IPS-18c (cell line): ENCODE results near the gene SLC35D2.
"Not testable (repeated sequence)": the region's sequence is repeated elsewhere in the genome, so short reads cannot be mapped to it uniquely, and the experiment has no call there.

Experiments used
- H3K4me3 ChIP-seq: 2 replicates; pipeline ENCODE4 v1.7.0; 2013; ENCODE audit warnings: low read depth, mild to moderate bottlenecking, low read length, moderate library complexity; ENCODE audit not compliant: insufficient read depth
- H3K9me3 ChIP-seq: one replicate; pipeline ENCODE4 v1.6.1; 2013; ENCODE audit warnings: mild to moderate bottlenecking, low read length, moderate library complexity; ENCODE audit not compliant: control insufficient read depth, insufficient read depth

The SLC35D2 gene

GRCh38 chr9:96338299-96338698 is 45.2 kb downstream of the SLC35D2 start:
- Histone ChIP-seq H3K4me3 (no peak overlapping the region), H3K9me3 (no peaks in the 10 kb centered on the region)

GRCh38 chr9:96333958-96334357 is 49.6 kb downstream of the SLC35D2 start:
- H3K4me3 ChIP-seq: no peak overlapping the region
- H3K9me3 ChIP-seq: no peaks in the 10 kb centered on the region

- H3K4me3 ChIP-seq: no peak overlapping the region
Observed at GRCh38 chr9:96331236-96331947, 52.1 kb downstream of the SLC35D2 start.

DNA sequence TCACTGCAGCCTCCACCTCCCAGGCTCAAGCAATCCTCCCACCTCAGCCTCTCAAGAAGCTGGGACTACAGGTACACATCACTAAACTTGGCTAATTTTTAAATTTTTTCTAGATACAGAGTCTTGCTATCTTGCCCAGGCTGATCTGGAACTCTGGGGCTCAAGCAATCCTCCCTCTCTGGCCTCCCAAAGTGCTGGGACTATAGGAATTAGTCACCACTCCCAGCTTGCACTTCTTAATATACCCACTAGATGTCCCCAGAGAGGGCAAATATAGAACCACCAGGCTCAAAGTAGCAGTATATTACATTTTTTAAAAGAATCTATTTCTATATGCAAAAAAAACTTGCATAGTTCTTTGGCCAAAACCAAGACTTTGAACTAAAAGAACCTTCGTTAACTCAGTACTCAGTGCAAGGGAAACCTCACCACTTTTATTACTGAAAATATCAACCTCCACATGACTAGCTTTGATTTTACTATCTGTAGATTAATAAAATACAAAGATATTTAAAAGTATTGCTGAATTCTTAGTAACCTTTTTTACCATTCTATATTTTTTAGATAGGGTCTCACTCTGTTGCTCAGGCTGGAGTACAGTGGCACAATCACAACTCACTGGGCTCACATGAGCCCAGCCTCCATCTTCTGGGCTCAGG is 55.7 kb downstream of the SLC35D2 start:
- H3K9me3 ChIP-seq: peaks cover 2% of the 10 kb centered on the region
- H3K4me3 ChIP-seq: no peak overlapping the region

More at GRCh38 chr9:96331236-96331947, 52.1 kb downstream of the SLC35D2 start:
- no peaks in the 10 kb centered on the region for H3K9me3 ChIP-seq

- Histone ChIP-seq H3K4me3 (no peak overlapping the region), H3K9me3 (peaks cover 2% of the 10 kb centered on the region)
Observed at GRCh38 chr9:96323169-96323568, 60.3 kb downstream of the SLC35D2 start.

GRCh38 chr9:96322736-96323135 is 60.8 kb downstream of the SLC35D2 start:
- not testable (repeated sequence) for H3K9me3 ChIP-seq, H3K4me3 ChIP-seq

DNA sequence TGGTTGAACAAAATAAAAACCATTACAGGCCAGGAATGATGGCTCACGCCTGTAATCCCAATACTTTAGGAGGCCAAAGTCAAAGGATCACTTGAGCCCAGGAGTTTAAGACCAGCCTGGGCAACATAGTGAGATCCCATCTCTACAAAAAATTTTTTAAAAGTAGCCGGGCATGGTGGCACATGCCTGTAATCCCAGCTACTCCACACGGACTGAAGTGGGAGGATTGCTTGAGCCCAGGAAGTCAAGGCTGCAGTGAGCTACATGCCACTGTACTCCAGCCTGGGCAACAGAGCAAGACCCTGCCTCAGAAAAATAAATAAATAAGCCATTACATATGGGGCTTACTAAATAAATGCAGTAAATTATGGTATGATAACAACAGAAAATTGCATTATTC is 61.3 kb downstream of the SLC35D2 start:
- not testable (repeated sequence) for H3K4me3 ChIP-seq, H3K9me3 ChIP-seq

GRCh38 chr9:96321515-96321914 is 62.0 kb downstream of the SLC35D2 start:
- H3K4me3 ChIP-seq: no peak overlapping the region
- H3K9me3 ChIP-seq: peaks cover 2% of the 10 kb centered on the region

GRCh38 chr9:96320749-96321280 is 62.7 kb downstream of the SLC35D2 start:
- no peak overlapping the region for H3K4me3 ChIP-seq
- H3K9me3 ChIP-seq: peaks cover 2% of the 10 kb centered on the region

DNA sequence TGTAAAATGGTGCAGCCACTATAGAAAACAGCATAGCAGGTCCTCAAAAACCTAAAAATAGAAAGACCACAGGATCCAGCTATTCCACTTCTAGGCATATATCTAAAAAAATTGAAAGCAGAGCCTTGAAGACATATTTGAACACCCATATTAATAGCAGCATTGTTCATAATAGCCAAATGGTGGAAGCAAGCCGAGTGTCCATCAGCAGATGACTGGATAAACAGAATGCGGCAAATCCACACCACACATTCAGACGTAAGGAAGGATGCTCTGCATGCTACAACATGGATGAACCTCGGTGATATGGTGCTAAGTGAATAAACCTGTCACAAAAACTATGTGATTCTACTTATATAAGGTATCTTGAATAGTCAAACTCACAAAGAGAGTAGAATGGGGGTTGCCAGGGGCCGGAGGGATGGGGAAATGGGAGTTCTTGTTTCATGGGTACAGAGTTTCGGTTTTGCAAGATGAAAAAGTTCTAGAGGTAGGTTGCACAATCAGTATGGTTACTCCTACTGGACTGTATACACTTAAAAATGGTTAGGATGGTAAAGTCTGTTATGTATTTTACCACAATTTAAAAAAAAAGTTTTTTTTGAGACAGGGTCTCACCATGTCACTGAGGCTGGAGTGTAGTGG is 64.5 kb downstream of the SLC35D2 start:
- Histone ChIP-seq H3K9me3 (peaks cover 2% of the 10 kb centered on the region), H3K4me3 (no peak overlapping the region)

DNA sequence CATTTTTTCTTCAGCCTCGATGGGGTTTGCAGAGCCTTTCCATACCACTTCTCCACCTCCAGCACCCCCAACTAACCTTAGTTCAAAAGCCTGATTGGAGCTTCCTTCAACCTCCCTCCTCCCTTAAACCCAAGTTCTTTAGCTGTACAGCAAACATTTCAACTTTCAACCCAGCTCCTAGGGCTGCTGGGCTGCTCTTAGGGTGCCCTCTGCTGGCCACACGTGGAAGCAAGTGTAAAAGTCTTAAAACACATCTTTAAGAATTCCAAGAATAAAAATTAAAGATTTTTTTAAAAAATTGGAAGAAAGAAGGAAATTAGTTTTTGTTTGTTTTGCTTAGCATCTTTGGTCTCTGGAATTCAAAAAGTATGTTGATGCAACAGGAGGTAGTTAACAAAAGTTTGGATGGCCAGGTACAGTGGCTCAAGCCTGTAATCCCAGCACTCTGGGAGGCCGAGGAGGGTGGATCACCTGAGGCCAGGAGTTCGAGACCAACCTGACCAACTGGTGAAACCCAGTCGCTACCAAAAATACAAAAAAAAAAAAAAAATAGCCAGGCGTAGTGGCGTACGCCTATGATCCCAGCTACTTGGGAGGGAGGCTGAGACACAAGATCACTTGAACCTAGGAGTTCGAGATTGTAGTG is 66.1 kb downstream of the SLC35D2 start:
- Histone ChIP-seq H3K4me3 (no peak overlapping the region), H3K9me3 (peaks cover 2% of the 10 kb centered on the region)

DNA sequence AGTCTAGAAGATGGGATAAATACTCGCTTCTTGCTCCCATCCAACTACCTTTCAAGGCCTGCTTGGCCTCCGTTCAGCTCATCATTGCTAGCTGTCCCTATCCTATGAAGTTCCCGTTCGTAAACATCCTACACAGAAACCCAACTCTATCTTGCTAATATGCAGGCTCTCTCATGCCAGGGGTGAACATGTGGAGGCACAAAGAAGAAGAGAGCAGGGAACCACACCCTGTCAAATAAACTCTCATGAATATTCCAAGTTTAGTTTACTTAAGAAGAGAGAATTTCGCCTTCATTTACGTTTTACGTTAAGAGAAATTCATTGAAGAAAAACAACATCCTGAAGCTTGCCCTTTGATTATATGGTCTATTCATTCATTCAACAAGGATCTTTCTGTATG is 73.7 kb downstream of the SLC35D2 start:
- no peak overlapping the region for H3K4me3 ChIP-seq
- no peaks in the 10 kb centered on the region for H3K9me3 ChIP-seq

DNA sequence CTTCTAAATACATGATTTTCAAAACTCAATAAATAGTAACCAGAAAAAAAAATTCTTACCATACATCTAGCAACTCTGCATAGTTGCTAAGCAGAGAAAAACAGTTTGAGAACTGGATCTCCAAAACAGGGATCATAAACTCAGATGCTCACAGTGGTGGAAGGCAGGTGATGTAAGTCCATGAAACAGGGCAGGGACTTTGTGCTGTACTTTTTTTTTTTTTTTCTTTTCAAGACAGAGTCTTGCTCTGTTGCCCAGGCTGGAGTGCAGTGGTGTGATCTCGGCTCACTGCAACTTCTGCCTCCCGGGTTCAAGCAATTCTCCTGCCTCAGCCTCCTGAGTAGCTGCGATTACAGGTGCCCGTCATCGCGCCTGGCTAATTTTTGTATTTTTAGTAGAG is 76.6 kb downstream of the SLC35D2 start:
- not testable (repeated sequence) for H3K4me3 ChIP-seq, H3K9me3 ChIP-seq

DNA sequence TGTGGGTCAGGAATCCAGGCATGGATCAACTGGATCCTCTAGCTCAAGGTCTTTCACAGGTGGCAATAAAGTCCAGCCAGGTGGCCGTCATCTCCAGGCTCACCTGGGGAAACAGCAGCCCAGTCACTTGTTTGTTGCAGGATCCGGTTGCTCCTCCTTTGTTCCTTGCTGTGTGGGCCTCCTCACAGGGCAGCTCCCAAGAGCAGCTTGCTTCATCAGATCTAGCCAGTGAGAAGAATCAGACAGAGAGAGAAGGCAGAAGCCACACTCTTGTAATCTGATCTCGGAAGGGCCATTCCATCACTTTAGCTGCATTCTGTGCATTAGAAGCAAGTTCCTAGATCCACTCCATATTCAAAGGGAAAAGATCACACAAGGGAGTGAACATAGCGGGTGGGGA is 78.3 kb downstream of the SLC35D2 start:
- H3K4me3 ChIP-seq: no peak overlapping the region
- no peaks in the 10 kb centered on the region for H3K9me3 ChIP-seq

DNA sequence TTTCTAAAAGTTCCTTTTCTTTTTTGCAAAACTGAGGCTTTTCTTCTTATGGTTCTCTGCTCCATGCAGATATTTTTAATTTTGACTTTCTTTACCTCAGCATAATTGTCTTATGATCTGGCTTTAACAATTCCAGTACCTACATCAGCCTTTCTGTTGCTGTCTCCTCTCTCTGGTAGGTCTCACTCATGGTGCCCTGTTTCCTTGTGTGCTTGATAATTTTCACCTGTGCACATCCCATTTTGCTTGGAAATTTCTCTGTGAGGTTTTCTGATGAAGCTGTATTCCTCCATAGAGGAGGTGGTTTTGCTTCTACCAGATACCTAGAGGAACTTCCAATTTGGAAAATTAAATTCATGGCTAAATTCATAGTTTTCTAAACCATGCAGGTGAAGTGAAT is 79.3 kb downstream of the SLC35D2 start:
- Histone ChIP-seq H3K9me3 (no peaks in the 10 kb centered on the region), H3K4me3 (no peak overlapping the region)

- H3K9me3 ChIP-seq: no peaks in the 10 kb centered on the region
Observed at GRCh38 chr9:96302021-96302420, 81.5 kb downstream of the SLC35D2 start, which contains the start of gene HSD17B3. TSS of gene HSD17B3 (minus strand) at chr9:96302176. CDS start at chr9:96302104, 72 bp downstream.

DNA sequence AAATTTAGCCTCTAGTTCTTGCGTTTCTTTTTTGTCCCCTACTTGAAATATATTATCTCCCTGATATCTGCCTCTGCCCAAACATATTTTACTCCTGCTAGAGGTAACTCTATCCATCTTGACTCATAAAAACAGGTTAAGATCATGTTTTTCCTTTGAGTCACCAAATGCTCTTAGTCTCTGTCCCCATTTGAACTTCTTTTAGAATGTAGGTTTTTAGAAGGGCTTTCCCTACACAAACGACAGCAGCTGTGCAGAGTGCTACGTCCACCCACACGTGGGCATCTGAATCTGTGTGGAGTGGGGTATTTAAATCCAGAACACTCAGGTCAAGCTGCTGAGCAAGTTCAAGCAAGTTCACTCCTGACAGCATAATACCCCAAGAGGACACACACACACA is 83.7 kb downstream of the SLC35D2 start:
- H3K9me3 ChIP-seq: no peaks in the 10 kb centered on the region
- H3K4me3 ChIP-seq: no peak overlapping the region

More at GRCh38 chr9:96302021-96302420, 81.5 kb downstream of the SLC35D2 start, which contains the start of gene HSD17B3:
- H3K4me3 ChIP-seq: no peak within 1 kb of the TSS
